Measurements from ENCODE around the gene ZKSCAN2.

ZKSCAN2 gene

GRCh38 chr16:25217112-25217511 lies 40.5 kb downstream of the ZKSCAN2 start:
- Histone ChIP-seq H3K27ac (ENCODE audit: extremely low read depth, low read depth, low read length) (no peak overlapping the region), H3K36me3 (ENCODE audit: control insufficient read depth in 2 of 2, insufficient read depth in 1 of 2, low read length in 2 of 2) (no peaks in the 10 kb centered on the region), H3K4me3 (ENCODE audit: low read depth, low read length) (no peak overlapping the region), H3K4me1 (ENCODE audit: control insufficient read depth, insufficient read depth, low read length) (no peaks in the 10 kb centered on the region), H3K9me3 (ENCODE audit: control insufficient read depth, insufficient read depth, low read depth, low read length) (no peaks in the 10 kb centered on the region)
- CTCF ChIA-PET, result interaction anchor here (1.2 to 1.4 kb wide), 2 partner anchors 10 to 26 kb away, joined by 4 to 7 read pairs; no protein-coding TSS in a partner anchor
- POLR2A ChIA-PET, result no interaction called here
- TF ChIP-seq ZNF664 (tag by site-specific recombination; IDR thresholded peaks at IDR 0.05) (no peak), ZNF132 (tag by site-specific recombination; IDR thresholded peaks at IDR 0.05; ENCODE audit: borderline replicate concordance) (no peak), ZBTB49 (tag by site-specific recombination; IDR thresholded peaks at IDR 0.05; ENCODE audit: low read depth) (no peak), SCRT2 (tag by site-specific recombination; IDR thresholded peaks at IDR 0.05) (no peak), ZSCAN4 (tag by site-specific recombination; IDR thresholded peaks at IDR 0.05) (no peak), ZNF791 (tag by site-specific recombination; IDR thresholded peaks at IDR 0.05) (no peak), PRDM2 (tag by site-specific recombination; IDR thresholded peaks at IDR 0.05; ENCODE audit: borderline replicate concordance) (no peak), ZBTB17 (tag by site-specific recombination; IDR thresholded peaks at IDR 0.05) (no peak), ZNF23 (tag by site-specific recombination; IDR thresholded peaks at IDR 0.05; ENCODE audit: borderline replicate concordance) (no peak), ZNF280C (tag by site-specific recombination; IDR thresholded peaks at IDR 0.05) (no peak), ZNF658 (tag by site-specific recombination; IDR thresholded peaks at IDR 0.05) (no peak), ZNF660 (tag by site-specific recombination; IDR thresholded peaks at IDR 0.05) (no peak)

- Histone ChIP-seq H3K27ac (ENCODE audit: extremely low read depth, low read depth, low read length) (no peak overlapping the region), H3K9me3 (ENCODE audit: control insufficient read depth, insufficient read depth, low read depth, low read length) (no peaks in the 10 kb centered on the region), H3K36me3 (ENCODE audit: control insufficient read depth in 2 of 2, insufficient read depth in 1 of 2, low read length in 2 of 2) (no peaks in the 10 kb centered on the region), H3K4me1 (ENCODE audit: control insufficient read depth, insufficient read depth, low read length) (no peaks in the 10 kb centered on the region), H3K4me3 (ENCODE audit: low read depth, low read length) (no peak overlapping the region)
- ChIA-PET POLR2A (no interaction called here), CTCF (interaction anchor here (0.6 to 1.7 kb wide), 2 partner anchors 11 to 19 kb away, joined by 4 to 10 read pairs; no protein-coding TSS in a partner anchor)
- TF ChIP-seq ZNF366 (tag by site-specific recombination; conservative IDR thresholded peaks at IDR 0.05), result 0 out of 2 replicates have a peak, but pooled peaks have one; percentile 45
- no peak for TF ChIP-seq WT1 (tag by site-specific recombination; IDR thresholded peaks at IDR 0.05)
Observed at GRCh38 chr16:25213709-25214397, 43.8 kb downstream of the ZKSCAN2 start.

Data from HEK293 (cell line).